ENCODE measurements around the gene CTSF. TPM values are rescaled to one million over a fixed set of nuclear protein-coding genes. Genes with fewer than 3 reads are reported as not detected.

The CTSF gene
- total and polyA plus RNA-seq, 2 of the 8 experiments (the other 6 are each of a cell fraction or from before 2014, with no cell fraction given): 0.58 to 2.3 TPM

- H3K79me2 ChIP-seq (ENCODE audit: control insufficient read depth in 1 of 2, insufficient read depth in 2 of 2, low read length in 2 of 2): no peaks in the 10 kb centered on the region
- H4K5ac ChIP-seq (ENCODE audit: insufficient read length, low read depth, low read length): no peak overlapping the region
- no peak overlapping the region for H3K4me2 ChIP-seq (ENCODE audit: insufficient read depth in 1 of 2, low read depth in 2 of 2, low read length in 2 of 2)
- no peaks in the 10 kb centered on the region for H3K79me1 ChIP-seq (ENCODE audit: low read depth, low read length)
- H2AFZ ChIP-seq (ENCODE audit: low read length): no peak overlapping the region
- no peak overlapping the region for H4K8ac ChIP-seq (ENCODE audit: extremely low read depth, insufficient read depth, low read length)
- H3K9me3 ChIP-seq (ENCODE audit: insufficient read depth in 2 of 2, low read depth in 1 of 2, low read length in 1 of 2): peaks cover 10 to 17% of the 10 kb centered on the region in 2 experiments
- no peak overlapping the region for H3K14ac ChIP-seq (ENCODE audit: insufficient read length)
- no peaks in the 10 kb centered on the region for H3K23me2 ChIP-seq (ENCODE audit: low read depth, low read length)
- H2BK120ac ChIP-seq (replicated peaks; ENCODE audit: low read depth, low read length): no peak overlapping the region
- H3K18ac ChIP-seq (ENCODE audit: extremely low read depth, low read length): no peak overlapping the region
- H3K27me3 ChIP-seq (replicated peaks in 1 of 4; ENCODE audit: control insufficient read depth in 3 of 4, extremely low read depth in 1 of 4, insufficient read depth in 3 of 4, low read length in 3 of 4): peaks cover 0 to 2% (median under 1%) of the 10 kb centered on the region in 4 experiments; a peak in 1 of 7 replicates
- H2BK20ac ChIP-seq (ENCODE audit: low read length): no peak overlapping the region
- no peak overlapping the region for H3K4ac ChIP-seq (replicated peaks; ENCODE audit: insufficient read length, low read depth, low read length)
- ChIA-PET CTCF (ENCODE audit: partially characterized antibody) (interaction anchor here (1.2 kb wide), 1 partner anchor 39 kb away, joined by 5 read pairs; no protein-coding TSS in a partner anchor), POLR2A (ENCODE audit: partially characterized antibody) (no interaction called here)
- no peaks in the 10 kb centered on the region for H3K36me3 ChIP-seq (ENCODE audit: control insufficient read depth in 2 of 4, insufficient read depth in 4 of 4, low read length in 3 of 4)
- H4K91ac ChIP-seq (replicated peaks; ENCODE audit: insufficient read length, low read length): no peak overlapping the region
- H3K23ac ChIP-seq (ENCODE audit: insufficient read length): no peak overlapping the region
- peaks cover 0 to 4% (median 4%) of the 10 kb centered on the region in 4 experiments; a peak in 5 of 7 replicates for H3K4me1 ChIP-seq (replicated peaks in 1 of 4; ENCODE audit: control insufficient read depth in 3 of 4, insufficient read depth in 4 of 4, low read length in 3 of 4)
- 80% methylated on average over 2 of the region's 2 CpGs; no CpG with 5 or more reads in 1 of the 2 experiments for WGBS, 2 experiments (ENCODE audit: extremely low coverage in 1 of 2, insufficient coverage in 1 of 2, insufficient read length in 1 of 2, insufficient replicate concordance in 2 of 2, low coverage in 1 of 2, low lambda C conversion rate in 2 of 2, missing lambda C conversion rate in 1 of 2)
- no peaks in the 10 kb centered on the region for H4K20me1 ChIP-seq (replicated peaks in 1 of 2; ENCODE audit: control insufficient read depth in 1 of 2, insufficient read depth in 2 of 2, low read length in 2 of 2)
- no peak overlapping the region for H2BK5ac ChIP-seq (ENCODE audit: low read depth, low read length)
- DNase-seq (ENCODE audit: low read depth in 1 of 2, low spot score in 2 of 2) (no peak), FAIRE-seq (no peak)
- no peak overlapping the region for H3K27ac ChIP-seq (ENCODE audit: low read depth, low read length)
- 0 out of 2 replicates have a peak overlapping the region, but pooled peaks have one; percentile 61 for H2BK15ac ChIP-seq (ENCODE audit: low read length)
- H3K56ac ChIP-seq (replicated peaks; ENCODE audit: insufficient read length, low read depth, low read length): no peak overlapping the region
- no peak overlapping the region for H3K9ac ChIP-seq (replicated peaks in 1 of 4; ENCODE audit: extremely low read depth in 1 of 4, low read depth in 3 of 4, low read length in 3 of 4)
- H2AK5ac ChIP-seq (ENCODE audit: low read depth, low read length): peak overlapping the region; percentile 75; the same call in 1 of the 2 replicates
- H3K4me3 ChIP-seq (ENCODE audit: extremely low read depth in 1 of 4, insufficient read depth in 2 of 4, low read depth in 3 of 4, low read length in 4 of 4): no peak overlapping the region
- peak overlapping the region; percentile 50; the same call in 1 of the 2 replicates for H2BK12ac ChIP-seq (ENCODE audit: low read depth, low read length)
- no peak for TF ChIP-seq BRCA1 (IDR thresholded peaks at IDR 0.05; ENCODE audit: low read depth, low read length)
- no peak for TF ChIP-seq ASH2L (IDR thresholded peaks at IDR 0.05; ENCODE audit: low read length)
- TF ChIP-seq CEBPB (IDR thresholded peaks at IDR 0.05; ENCODE audit: low read depth, low read length): no peak
- TF ChIP-seq RFX5 (IDR thresholded peaks at IDR 0.05; ENCODE audit: borderline replicate concordance, low read depth, low read length): no peak
- TF ChIP-seq TBP (IDR thresholded peaks at IDR 0.05; ENCODE audit: low read depth, low read length): no peak
- no peak for TF ChIP-seq PHF8 (conservative IDR thresholded peaks at IDR 0.05; ENCODE audit: low read depth, low read length)
- no peak for TF ChIP-seq MAFK (IDR thresholded peaks at IDR 0.05; ENCODE audit: low read depth, low read length)
- TF ChIP-seq KDM1A (IDR thresholded peaks at IDR 0.05; ENCODE audit: borderline replicate concordance, low read length): no peak
- no peak for TF ChIP-seq SP2 (IDR thresholded peaks at IDR 0.05; ENCODE audit: low read length)
- no peak for TF ChIP-seq POLR2A (IDR thresholded peaks at IDR 0.05; ENCODE audit: control extremely low read depth in 1 of 2, low read depth in 2 of 2, low read length in 2 of 2)
- no peak for TF ChIP-seq RAD21 (IDR thresholded peaks at IDR 0.05 in 1 of 2, conservative IDR thresholded peaks at IDR 0.05 in 1 of 2; ENCODE audit: low read depth in 2 of 2, low read length in 2 of 2)
- TF ChIP-seq ATF3 (IDR thresholded peaks at IDR 0.05; ENCODE audit: insufficient read depth, low read depth, low read length): no peak
- no peak for TF ChIP-seq EP300 (IDR thresholded peaks at IDR 0.05; ENCODE audit: borderline replicate concordance in 1 of 2, low read depth in 2 of 2, low read length in 2 of 2)
These were observed 17.7 kb upstream of the CTSF start for GRCh38 chr11:66586136-66586535.

Measured in H1 (cell line).